Activated CD8-positive, alpha-beta T cell treated with anti-CD3 and anti-CD28 coated beads for 36 hours (primary cell): ENCODE measurements around the gene SLIT3. TPM values are rescaled to one million over a fixed set of nuclear protein-coding genes. Genes with fewer than 3 reads are reported as not detected.

ENCODE experiments used
- ATAC-seq: fragments of 200-7000 bp; cut with Tn5 transposase; one replicate; pipeline ENCODE4 v1.10.0; 2021; ENCODE audit warnings: mild to moderate bottlenecking, moderate library complexity
- CTCF ChIA-PET: fragments of 350-600 bp; sonication (Branson Sonifier 250); formaldehyde crosslinking; loops from one replicate; lab custom pipeline; 2021; ENCODE audit warnings: antibody characterized with exemption; lab: Charles Lee
- POLR2A ChIA-PET: fragments of 350-600 bp; sonication (Branson Sonifier 250); formaldehyde crosslinking; loops from one replicate; lab custom pipeline; 2021; ENCODE audit warnings: antibody characterized with exemption; lab: Charles Lee
- DNase-seq: peaks from one replicate; pipeline ENCODE4 v3.0.0-alpha.2; 2020
- H3K27ac Mint-ChIP-seq: one replicate; pipeline ENCODE4 v1.8.0; 2021; ENCODE audit warnings: mild to moderate bottlenecking, mixed read lengths
- H3K27me3 Mint-ChIP-seq: one replicate; pipeline ENCODE4 v1.8.0; 2021; ENCODE audit warnings: mixed read lengths
- H3K36me3 Mint-ChIP-seq: one replicate; pipeline ENCODE4 v1.8.0; 2021; ENCODE audit warnings: low read depth, mixed read lengths
- H3K4me1 Mint-ChIP-seq: one replicate; pipeline ENCODE4 v1.8.0; 2021; ENCODE audit warnings: low read depth, mixed read lengths
- H3K4me3 Mint-ChIP-seq: one replicate; pipeline ENCODE4 v1.8.0; 2021; ENCODE audit warnings: mild to moderate bottlenecking, moderate library complexity, mixed read lengths
- H3K9me3 Mint-ChIP-seq: one replicate; pipeline ENCODE4 v1.8.0; 2021; ENCODE audit warnings: mixed read lengths
- CTCF ChIP-seq: fragments of 200-600 bp; IDR thresholded peaks from one replicate; pipeline ENCODE4 v1.8.0; 2022; ENCODE audit warnings: antibody characterized with exemption, mild to moderate bottlenecking
- intact Hi-C: fragments of 100-400 bp; cut with micrococcal nuclease; formaldehyde crosslinking; loops from one replicate; pipeline ENCODE4 v1.10.0; 2022
- total RNA-seq, 2 experiments: library from RNA; stranded (reverse); gene quantifications; one replicate each; pipeline ENCODE4 v1.2.3, GENCODE V29; 2021

SLIT3 gene
- total RNA-seq, 2 experiments from 2014 or later, result 0.69 to 0.74 TPM

- POLR2A ChIA-PET, result no interaction called here
- intact Hi-C loops, result no loop called here
- H3K4me1 Mint-ChIP-seq, result peaks cover 10% of the 10 kb centered on the region
- H3K27ac Mint-ChIP-seq, result no peak overlapping the region
- H3K4me3 Mint-ChIP-seq, result no peak overlapping the region
- no peaks in the 10 kb centered on the region for H3K9me3 Mint-ChIP-seq
- no peak for TF ChIP-seq CTCF
- peaks cover 4% of the 10 kb centered on the region for H3K27me3 Mint-ChIP-seq
- no peaks in the 10 kb centered on the region for H3K36me3 Mint-ChIP-seq
- CTCF ChIA-PET, result no interaction called here
- ATAC-seq (no peak), DNase-seq (no peak)
Observed at GRCh38 chr5:168817591-168817990, 483.3 kb downstream of the SLIT3 start.

DNA sequence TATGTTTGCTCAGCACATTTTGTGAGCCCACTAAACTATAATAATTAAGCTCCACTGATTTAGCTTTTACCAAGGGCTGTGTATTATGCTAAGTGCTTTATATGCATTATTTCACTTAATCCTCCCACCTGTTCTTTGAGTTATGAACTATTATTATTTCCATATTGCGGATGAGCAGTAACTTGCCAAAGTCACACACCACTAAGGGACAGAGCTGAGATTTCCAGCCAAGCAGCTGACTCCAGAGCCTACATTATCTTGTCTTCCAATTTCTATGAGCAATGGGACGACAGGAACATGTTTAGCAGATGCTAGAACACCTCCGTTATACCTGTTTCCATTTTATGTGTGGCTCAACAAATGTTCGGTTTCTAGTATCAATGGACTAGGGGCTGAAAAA, 484.3 kb downstream of the SLIT3 start:
- POLR2A ChIA-PET, result no interaction called here
- CTCF ChIA-PET, result no interaction called here
- Mint-ChIP-seq H3K27ac (no peak overlapping the region), H3K36me3 (no peaks in the 10 kb centered on the region), H3K4me1 (peaks cover 6% of the 10 kb centered on the region), H3K9me3 (no peaks in the 10 kb centered on the region), H3K4me3 (no peak overlapping the region), H3K27me3 (peaks cover 8% of the 10 kb centered on the region)
- DNase-seq (no peak), ATAC-seq (no peak)
- TF ChIP-seq CTCF, result no peak
- intact Hi-C loops, result no loop called here

DNA sequence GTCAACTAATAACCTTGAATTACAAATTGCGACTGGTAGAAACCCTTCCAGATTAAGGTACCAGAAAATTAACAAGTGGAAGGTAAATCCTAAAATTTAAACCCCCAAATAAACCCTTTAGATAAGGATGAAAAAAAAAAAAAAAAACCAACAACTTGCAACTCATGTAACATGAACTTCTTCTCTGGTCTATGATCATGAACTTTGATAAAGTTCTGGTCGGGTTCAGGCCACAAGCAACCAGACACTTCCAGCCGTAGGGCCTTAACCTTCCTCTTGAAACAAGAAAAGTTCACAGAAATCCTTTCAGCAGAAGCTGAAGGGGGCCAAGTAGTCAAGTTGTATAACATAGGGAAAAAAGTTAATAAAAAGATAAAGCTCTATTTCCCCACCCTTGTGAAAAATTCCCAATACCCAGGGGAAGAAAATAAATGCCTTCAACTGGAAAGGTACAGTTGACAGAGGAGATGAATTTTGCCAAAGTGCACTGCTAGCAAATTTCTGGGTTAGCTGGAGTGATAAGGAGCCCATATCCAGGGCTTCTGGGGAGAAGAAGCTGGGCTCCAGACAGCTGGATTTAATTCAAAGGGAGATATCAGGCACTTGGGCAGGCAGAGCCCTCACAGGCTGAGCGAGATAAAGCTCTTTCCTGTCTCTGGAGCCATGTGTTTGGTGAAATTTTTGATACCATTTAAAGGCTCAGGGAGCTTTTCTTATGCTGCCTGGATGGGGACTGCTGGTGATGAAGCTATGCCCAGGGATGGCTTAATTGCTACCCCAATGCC, 487.6 kb downstream of the SLIT3 start:
- ATAC-seq (no peak), DNase-seq (no peak)
- Mint-ChIP-seq H3K27ac (no peak overlapping the region), H3K27me3 (peaks cover 7% of the 10 kb centered on the region), H3K36me3 (no peaks in the 10 kb centered on the region), H3K9me3 (no peaks in the 10 kb centered on the region), H3K4me3 (no peak overlapping the region), H3K4me1 (peaks cover 2% of the 10 kb centered on the region)
- ChIA-PET POLR2A (no interaction called here), CTCF (interaction anchor here (0.5 kb wide), 1 partner anchor 1935 kb away, joined by 3 read pairs; no protein-coding TSS in a partner anchor)
- intact Hi-C loops, result no loop called here
- no peak for TF ChIP-seq CTCF

DNA sequence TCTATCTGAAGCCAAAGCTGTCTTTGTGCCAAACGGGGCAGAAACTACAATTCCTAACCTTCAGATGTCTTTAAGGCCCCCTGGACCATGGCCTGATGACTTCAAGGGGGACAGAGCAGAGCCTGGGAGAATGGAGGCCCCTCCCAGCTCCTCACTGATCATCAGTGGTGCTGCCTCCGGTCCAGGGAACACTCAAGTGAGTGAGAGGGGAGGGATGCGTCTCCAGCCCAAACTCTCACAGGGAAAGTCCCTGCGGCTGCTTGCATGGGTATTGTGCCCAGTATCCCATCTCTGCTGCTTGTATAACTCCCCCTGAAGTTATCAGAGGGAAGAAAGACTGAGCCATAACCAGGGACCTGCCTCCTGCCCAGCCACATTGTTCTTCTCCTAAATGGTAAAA, 490.3 kb downstream of the SLIT3 start:
- no peak overlapping the region for H3K27ac Mint-ChIP-seq

More for the DNA sequence above, 490.3 kb downstream of the SLIT3 start:
- Mint-ChIP-seq H3K27me3 (peaks cover 11% of the 10 kb centered on the region), H3K9me3 (no peaks in the 10 kb centered on the region), H3K36me3 (no peaks in the 10 kb centered on the region), H3K4me3 (no peak overlapping the region), H3K4me1 (peaks cover 2% of the 10 kb centered on the region)
- POLR2A ChIA-PET, result no interaction called here
- no peak for DNase-seq
- no peak for ATAC-seq
- intact Hi-C loops, result no loop called here
- CTCF ChIA-PET, result no interaction called here
- TF ChIP-seq CTCF, result no peak
